NT2/D1 (cell line): ENCODE results near the gene COL21A1.

Experiments used
- DNase-seq: peaks from one replicate; pipeline ENCODE4 v3.0.0-alpha.2; 2011; ENCODE audit warnings: low read depth, low spot score
- H3K27me3 ChIP-seq: 2 replicates; pipeline ENCODE4 v1.6.0; 2011; ENCODE audit warnings: mild to moderate bottlenecking; ENCODE audit not compliant: insufficient read length, insufficient read depth
- H3K36me3 ChIP-seq: 2 replicates; pipeline ENCODE4 v1.6.1; 2011; ENCODE audit warnings: mild to moderate bottlenecking, low read length, mixed read lengths; ENCODE audit not compliant: insufficient read depth, insufficient read length
- H3K4me1 ChIP-seq: 2 replicates; pipeline ENCODE4 v1.5.1; 2011; ENCODE audit not compliant: insufficient read depth, insufficient read length
- H3K4me3 ChIP-seq: 2 replicates; pipeline ENCODE4 v1.5.1; 2011; ENCODE audit warnings: low read depth; ENCODE audit not compliant: insufficient read length
- H3K9ac ChIP-seq: 2 replicates; pipeline ENCODE4 v1.6.0; 2011; ENCODE audit warnings: low read depth; ENCODE audit not compliant: insufficient read length
- H3K9me3 ChIP-seq: 2 replicates; pipeline ENCODE4 v1.5.1; 2011; ENCODE audit warnings: mild to moderate bottlenecking, low read length; ENCODE audit not compliant: insufficient read depth
- SUZ12 ChIP-seq: IDR thresholded peaks from 2 replicates; pipeline ENCODE4 v1.6.1; 2011; ENCODE audit not compliant: insufficient read length, insufficient read depth; ENCODE audit errors: extremely low read depth
- YY1 ChIP-seq: IDR thresholded peaks from 2 replicates; pipeline ENCODE4 v1.6.1; 2011; ENCODE audit not compliant: insufficient read length, insufficient read depth
- ZNF274 ChIP-seq: IDR thresholded peaks from 2 replicates; pipeline ENCODE4 v1.6.1; 2011; ENCODE audit warnings: mild to moderate bottlenecking, low read depth, low read length

The COL21A1 gene

DNA sequence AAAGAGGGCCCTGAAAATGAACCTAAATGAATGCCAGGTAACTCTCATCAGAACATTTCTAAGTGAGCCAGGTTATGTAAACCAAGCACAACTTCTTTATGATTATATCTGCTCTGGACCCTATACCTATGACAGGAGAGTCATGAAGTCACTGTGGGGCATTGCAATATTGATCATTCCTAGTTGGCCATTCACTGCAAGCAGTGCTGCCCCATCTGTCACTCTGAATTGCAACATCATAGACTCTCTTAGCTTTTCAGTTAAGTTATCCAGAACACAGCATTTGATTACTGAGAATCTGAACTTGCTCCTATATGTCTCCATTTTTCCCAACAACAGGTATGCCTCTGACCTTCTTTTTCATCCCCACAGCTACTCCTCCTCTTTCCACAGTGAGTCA is 3.3 kb downstream of the COL21A1 start:
- Histone ChIP-seq H3K27me3 (no peaks in the 10 kb centered on the region), H3K4me1 (no peaks in the 10 kb centered on the region), H3K9me3 (no peaks in the 10 kb centered on the region), H3K9ac (no peak overlapping the region), H3K36me3 (no peaks in the 10 kb centered on the region), H3K4me3 (no peak overlapping the region)
- no peak for TF ChIP-seq SUZ12
- no peak for TF ChIP-seq ZNF274
- no peak for TF ChIP-seq YY1
- DNase-seq, result no peak

DNA sequence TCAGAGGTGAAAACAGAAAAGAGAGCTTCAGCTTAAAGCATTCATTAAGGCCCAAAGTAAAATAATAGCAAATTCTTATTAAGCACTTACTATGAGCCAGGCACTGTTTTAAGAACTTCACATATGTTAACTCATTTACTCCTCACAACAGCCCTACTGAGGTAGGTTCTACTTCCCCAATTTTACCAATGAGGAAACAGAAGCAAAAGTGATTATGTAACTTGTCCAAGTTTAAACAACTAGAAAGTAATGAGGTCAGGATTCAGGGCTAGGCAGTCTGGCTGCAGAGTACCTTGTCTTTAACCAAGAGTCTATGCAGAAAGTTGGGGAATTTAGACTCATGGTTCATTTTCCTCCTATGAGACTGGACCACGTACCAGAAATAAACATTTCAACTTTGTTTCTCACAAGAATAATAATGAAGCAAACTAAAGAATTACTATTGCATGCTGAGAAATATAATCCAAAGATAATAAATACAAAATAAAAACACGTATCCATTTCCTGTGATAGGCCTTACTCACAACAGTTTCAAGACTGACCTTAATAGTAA is 3.8 kb downstream of the COL21A1 start:
- TF ChIP-seq SUZ12 (no peak), YY1 (no peak), ZNF274 (no peak)
- H3K36me3 ChIP-seq, result no peaks in the 10 kb centered on the region
- no peaks in the 10 kb centered on the region for H3K27me3 ChIP-seq
- DNase-seq, result no peak
- no peak overlapping the region for H3K9ac ChIP-seq
- H3K4me1 ChIP-seq, result no peaks in the 10 kb centered on the region
- H3K4me3 ChIP-seq, result no peak overlapping the region
- H3K9me3 ChIP-seq, result no peaks in the 10 kb centered on the region

DNA sequence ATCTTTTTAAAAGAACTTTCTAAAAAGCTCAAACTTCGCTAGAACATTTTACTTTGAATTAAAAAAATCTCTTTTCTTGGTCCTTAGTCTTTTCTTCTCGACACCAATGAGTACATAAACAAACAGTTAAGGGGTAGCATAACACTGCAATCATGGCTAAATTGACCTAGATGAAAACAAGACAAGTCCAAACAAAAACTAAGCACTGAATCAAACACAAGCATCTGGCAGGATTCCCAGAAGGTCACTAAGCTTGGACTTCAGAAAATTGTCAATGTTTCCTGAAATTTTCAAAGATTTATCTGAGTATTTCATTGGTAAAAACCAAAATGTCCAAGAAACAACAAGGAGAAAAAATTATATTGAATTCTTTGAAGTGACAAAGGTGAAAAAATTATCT is 5.0 kb downstream of the COL21A1 start:
- H3K27me3 ChIP-seq, result no peaks in the 10 kb centered on the region
- H3K4me1 ChIP-seq, result no peaks in the 10 kb centered on the region
- H3K9me3 ChIP-seq, result no peaks in the 10 kb centered on the region
- no peaks in the 10 kb centered on the region for H3K36me3 ChIP-seq
- H3K9ac ChIP-seq, result no peak overlapping the region
- no peak overlapping the region for H3K4me3 ChIP-seq
- DNase-seq, result no peak
- no peak for TF ChIP-seq ZNF274
- no peak for TF ChIP-seq YY1
- TF ChIP-seq SUZ12, result no peak

DNA sequence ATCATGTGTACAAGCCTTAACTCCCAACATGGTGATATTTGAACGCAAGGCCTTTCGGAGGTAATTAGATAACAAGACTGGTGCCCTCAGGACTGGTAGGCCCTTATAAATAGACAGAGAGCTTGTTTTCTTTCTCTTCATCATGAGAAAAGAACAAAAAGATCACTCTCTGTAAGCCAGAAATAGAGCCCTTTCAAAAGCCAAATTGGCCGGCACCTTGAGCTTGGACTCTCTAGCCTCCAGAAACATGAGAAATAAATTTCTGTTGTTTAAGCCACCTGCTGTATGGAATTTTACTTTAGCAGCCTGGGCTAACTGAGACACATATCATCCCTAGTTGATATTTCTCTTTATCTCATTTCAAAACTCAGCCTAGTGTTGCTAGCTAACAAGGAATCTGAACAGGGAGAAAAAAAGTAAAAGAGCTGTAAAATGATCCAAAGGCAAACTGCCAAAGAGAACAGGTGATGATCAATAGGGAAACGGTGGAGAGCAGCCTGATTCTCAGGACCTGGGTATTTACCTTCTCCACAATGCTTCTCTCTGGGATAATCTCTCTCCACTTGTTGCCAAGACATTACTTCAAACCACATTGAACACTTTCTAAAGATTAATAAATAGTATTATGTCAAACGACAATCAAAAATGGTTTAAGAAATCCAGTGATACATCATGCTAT is 6.1 kb downstream of the COL21A1 start:
- H3K4me1 ChIP-seq, result no peaks in the 10 kb centered on the region
- H3K9ac ChIP-seq, result no peak overlapping the region
- no peaks in the 10 kb centered on the region for H3K36me3 ChIP-seq
- H3K4me3 ChIP-seq, result no peak overlapping the region
- DNase-seq, result no peak
- H3K9me3 ChIP-seq, result no peaks in the 10 kb centered on the region
- no peaks in the 10 kb centered on the region for H3K27me3 ChIP-seq
- TF ChIP-seq SUZ12 (no peak), YY1 (no peak), ZNF274 (no peak)

DNA sequence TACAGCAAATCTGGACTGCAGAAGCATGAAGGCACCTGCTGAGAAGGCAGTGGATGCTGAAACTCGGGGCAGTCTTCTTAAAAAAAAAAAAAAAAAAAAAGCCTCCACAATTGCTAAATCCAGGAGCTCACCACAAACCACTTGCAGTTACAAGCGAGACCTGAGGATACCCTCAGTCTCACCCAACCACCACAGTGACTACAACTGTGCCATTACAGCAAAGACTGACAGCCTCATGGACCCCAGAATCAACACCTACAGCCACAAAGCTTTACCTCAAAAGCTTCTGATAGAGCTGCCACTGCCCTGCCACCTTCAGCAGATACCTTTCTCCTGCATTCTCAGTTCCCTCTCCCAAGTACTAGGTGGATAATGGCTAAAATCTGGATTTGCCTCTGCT is 9.0 kb downstream of the COL21A1 start:
- Histone ChIP-seq H3K4me1 (no peaks in the 10 kb centered on the region), H3K36me3 (no peaks in the 10 kb centered on the region), H3K9me3 (no peaks in the 10 kb centered on the region), H3K4me3 (no peak overlapping the region), H3K27me3 (no peaks in the 10 kb centered on the region), H3K9ac (no peak overlapping the region)
- TF ChIP-seq SUZ12, result no peak
- no peak for TF ChIP-seq ZNF274
- TF ChIP-seq YY1, result no peak
- DNase-seq, result no peak

DNA sequence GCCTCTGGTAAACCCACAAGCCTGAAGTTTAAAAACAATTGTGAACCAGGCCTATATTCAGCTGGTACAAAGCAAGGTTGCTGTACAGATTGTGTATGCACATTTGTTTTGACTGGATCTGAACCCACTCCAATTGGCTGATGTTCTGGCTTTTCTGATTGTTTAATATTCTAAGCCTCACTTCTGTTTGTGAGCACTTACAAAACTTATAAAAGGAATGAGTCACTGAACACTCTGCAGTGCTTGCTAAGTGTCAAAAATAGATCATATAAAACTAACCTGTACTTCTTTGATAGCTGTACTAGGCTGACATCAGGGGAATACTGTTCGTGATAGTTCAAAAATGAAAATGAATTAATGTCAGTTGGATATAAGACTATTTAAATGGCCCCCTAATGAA is 12.1 kb downstream of the COL21A1 start:
- no peaks in the 10 kb centered on the region for H3K4me1 ChIP-seq
- no peak for DNase-seq
- H3K36me3 ChIP-seq, result no peaks in the 10 kb centered on the region
- H3K27me3 ChIP-seq, result no peaks in the 10 kb centered on the region
- no peak for TF ChIP-seq YY1
- no peak for TF ChIP-seq ZNF274
- TF ChIP-seq SUZ12, result no peak
- no peak overlapping the region for H3K4me3 ChIP-seq
- no peaks in the 10 kb centered on the region for H3K9me3 ChIP-seq
- H3K9ac ChIP-seq, result no peak overlapping the region

DNA sequence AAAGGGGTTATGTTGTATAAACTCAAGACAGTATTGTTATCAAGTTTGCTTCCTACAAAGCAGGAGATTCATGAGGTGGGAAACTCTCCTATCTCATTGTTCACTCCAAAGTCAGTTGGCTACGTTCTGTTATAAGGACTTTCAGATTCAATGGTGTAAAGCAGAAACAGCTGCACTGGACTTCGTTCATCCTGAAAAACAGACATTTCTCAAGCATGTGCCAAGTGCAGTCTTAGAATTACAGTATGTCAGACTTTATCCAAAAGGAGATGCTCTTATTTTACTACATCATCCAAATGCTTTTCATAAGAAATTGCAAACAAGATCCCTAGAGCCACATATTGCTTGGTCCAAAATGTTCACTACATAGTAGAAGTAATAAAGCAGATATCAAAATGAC is 14.9 kb downstream of the COL21A1 start:
- H3K4me1 ChIP-seq, result no peaks in the 10 kb centered on the region
- H3K9ac ChIP-seq, result no peak overlapping the region
- no peaks in the 10 kb centered on the region for H3K27me3 ChIP-seq
- H3K36me3 ChIP-seq, result no peaks in the 10 kb centered on the region
- H3K4me3 ChIP-seq, result no peak overlapping the region
- no peak for DNase-seq
- TF ChIP-seq SUZ12, result no peak
- no peak for TF ChIP-seq ZNF274
- no peak for TF ChIP-seq YY1
- H3K9me3 ChIP-seq, result no peaks in the 10 kb centered on the region

GRCh38 chr6:56231827-56232226 is 15.6 kb downstream of the COL21A1 start:
- no peaks in the 10 kb centered on the region for H3K9me3 ChIP-seq
- H3K4me1 ChIP-seq, result no peaks in the 10 kb centered on the region
- H3K36me3 ChIP-seq, result no peaks in the 10 kb centered on the region
- H3K27me3 ChIP-seq, result no peaks in the 10 kb centered on the region
- TF ChIP-seq SUZ12 (no peak), ZNF274 (no peak), YY1 (no peak)
- no peak for DNase-seq
- no peak overlapping the region for H3K9ac ChIP-seq
- H3K4me3 ChIP-seq, result no peak overlapping the region
